ENCODE data around the gene NDUFC2.
"Not testable (repeated sequence)": the region's sequence is repeated elsewhere in the genome, so short reads cannot be mapped to it uniquely, and the experiment has no call there.

The NDUFC2 gene

DNA sequence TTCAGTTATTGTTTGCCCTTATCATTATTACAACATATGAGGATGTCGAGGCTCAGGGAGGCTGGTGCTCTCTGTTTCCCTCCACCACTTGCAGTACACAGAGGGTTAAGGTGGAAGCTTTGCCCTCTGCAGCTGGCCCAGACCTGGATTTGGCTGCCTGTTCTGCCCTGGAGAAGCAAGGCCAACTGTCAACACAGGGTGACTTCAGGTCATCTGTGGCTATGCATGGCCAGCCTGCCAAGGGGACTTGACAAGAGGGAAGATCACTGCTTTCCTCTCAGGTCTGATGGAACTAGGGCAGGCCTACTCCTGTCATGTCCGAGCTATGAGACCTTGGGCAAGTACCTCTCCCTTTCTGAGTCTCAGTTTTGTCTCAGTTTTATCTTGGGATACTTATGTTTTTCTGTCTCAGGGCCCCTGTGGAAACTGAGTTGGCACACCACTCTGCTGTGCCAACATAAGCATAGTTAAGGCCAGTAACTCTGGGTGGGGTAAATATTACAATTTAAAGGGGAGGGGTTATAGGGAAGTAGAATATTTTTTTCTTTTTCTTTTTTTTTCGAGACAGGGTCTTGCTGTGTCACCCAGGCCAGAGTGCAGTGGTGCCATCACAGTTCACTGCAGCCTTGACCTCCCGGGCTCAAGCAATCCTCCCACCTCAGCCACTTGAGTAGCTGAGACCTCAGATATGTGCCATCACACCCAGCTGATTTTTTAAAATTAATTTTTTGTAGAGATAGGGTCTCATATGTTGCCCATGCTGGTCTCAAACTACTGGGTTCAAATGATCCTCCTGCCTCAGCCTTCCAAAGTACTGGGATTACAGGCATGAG lies 18.4 kb downstream of the NDUFC2 start:
- DNase-seq (ENCODE audit: low spot score): no peak
- TF ChIP-seq, protein P1, sequence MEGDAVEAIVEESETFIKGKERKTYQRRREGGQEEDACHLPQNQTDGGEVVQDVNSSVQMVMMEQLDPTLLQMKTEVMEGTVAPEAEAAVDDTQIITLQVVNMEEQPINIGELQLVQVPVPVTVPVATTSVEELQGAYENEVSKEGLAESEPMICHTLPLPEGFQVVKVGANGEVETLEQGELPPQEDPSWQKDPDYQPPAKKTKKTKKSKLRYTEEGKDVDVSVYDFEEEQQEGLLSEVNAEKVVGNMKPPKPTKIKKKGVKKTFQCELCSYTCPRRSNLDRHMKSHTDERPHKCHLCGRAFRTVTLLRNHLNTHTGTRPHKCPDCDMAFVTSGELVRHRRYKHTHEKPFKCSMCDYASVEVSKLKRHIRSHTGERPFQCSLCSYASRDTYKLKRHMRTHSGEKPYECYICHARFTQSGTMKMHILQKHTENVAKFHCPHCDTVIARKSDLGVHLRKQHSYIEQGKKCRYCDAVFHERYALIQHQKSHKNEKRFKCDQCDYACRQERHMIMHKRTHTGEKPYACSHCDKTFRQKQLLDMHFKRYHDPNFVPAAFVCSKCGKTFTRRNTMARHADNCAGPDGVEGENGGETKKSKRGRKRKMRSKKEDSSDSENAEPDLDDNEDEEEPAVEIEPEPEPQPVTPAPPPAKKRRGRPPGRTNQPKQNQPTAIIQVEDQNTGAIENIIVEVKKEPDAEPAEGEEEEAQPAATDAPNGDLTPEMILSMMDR (IDR thresholded peaks at IDR 0.05; ENCODE audit: extremely low read depth, missing control alignments): no peak

DNA sequence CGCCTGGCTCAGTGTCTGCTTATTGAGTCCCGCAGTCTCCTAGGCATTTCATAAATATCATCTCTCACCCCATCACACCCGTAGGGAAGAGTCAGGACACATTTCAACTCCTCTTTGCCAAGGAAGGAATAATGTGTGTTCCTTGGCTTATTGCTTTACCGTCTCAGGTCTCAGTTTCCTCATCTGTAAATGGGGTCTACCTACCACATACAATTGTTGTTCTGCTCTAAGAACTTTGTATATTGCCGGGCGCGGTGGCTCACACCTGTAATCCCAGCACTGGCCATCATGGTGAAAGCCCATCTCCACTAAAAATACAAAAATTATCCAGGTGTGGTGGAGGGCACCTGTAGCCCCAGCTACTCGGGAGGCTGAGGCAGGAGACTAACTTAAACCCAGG lies 19.1 kb downstream of the NDUFC2 start:
- TF ChIP-seq, protein P1 (IDR thresholded peaks at IDR 0.05; ENCODE audit: extremely low read depth, missing control alignments): no peak
- no peak for DNase-seq (ENCODE audit: low spot score)

DNA sequence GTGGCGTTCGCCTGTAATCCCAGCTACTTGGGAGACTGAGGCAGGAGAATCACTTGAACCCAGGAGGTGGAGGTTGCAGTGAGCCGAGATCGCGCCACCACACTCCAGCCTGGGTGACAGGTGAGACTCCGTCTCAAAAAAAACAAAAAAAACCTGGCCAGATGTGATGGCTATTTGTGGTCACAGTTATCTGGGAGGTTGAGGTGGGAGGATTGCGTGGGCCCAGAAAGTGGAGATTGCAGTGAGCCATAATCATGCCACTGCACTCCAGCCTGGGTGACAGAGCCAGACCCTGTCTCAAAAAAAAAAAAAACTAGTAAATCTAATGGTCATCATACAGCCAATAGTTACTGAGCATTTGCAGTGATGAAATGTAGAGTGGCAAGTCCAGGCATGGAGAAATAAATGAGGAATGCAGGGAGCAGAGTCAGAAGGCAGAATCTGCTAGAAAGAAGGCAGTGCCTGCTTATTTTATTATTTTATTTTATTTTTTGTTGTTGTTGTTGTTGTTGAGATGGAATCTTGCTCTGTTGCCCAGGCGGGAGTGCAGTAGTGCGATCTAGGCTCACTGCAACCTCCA lies 19.8 kb downstream of the NDUFC2 start:
- DNase-seq (ENCODE audit: low spot score): not testable (repeated sequence)

DNA sequence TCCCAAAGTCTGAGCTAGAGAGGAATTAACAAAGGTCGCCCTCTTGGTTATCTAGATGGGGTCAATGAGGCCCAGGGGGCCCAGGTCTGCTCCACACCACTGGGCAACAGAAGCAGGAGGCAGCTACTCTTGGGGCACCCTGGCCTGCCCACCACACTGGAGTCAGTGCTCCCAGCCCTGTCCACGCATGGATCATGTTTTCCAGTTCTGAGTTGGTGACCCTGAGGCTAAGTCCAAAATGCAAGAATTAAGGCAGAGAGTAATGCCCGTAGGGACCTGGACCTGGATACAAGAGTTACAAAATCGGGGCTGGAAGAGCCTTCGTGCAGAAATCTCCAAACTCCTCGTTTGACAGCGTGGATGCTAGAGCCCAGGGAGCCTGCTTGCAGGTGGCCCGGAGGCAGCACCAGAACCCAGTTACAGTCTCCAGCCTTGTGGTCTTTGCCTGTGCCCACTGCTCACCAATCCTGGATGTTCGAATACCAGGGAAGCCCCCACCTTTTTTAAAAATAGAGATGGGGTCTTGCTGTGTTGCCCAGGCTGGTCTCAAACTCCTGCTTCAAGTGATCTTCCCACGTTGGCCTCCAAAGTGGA lies 22.1 kb downstream of the NDUFC2 start:
- no peak for DNase-seq (ENCODE audit: low spot score)
- TF ChIP-seq, protein P1 (IDR thresholded peaks at IDR 0.05; ENCODE audit: extremely low read depth, missing control alignments): no peak

DNA sequence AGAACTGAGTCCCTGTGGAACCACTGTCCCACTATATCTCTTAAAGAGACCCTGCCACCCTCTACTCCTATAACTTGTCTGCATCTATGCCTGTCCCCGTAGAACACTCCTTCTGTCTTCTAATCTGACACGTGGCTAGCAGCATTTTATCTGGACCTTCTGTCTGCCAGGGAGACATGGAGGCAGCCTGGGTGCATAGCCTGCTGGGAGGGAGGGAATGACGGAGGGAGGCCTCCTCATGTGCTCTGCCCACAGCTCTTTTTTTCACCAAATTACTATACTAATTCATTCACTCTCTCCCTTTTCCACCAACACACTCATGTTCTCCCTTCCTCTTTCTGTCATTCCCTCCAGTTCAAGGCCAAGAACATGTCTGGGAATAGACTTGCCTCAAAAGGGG lies 23.6 kb downstream of the NDUFC2 start:
- TF ChIP-seq, protein P1 (IDR thresholded peaks at IDR 0.05; ENCODE audit: extremely low read depth, missing control alignments): no peak

DNA sequence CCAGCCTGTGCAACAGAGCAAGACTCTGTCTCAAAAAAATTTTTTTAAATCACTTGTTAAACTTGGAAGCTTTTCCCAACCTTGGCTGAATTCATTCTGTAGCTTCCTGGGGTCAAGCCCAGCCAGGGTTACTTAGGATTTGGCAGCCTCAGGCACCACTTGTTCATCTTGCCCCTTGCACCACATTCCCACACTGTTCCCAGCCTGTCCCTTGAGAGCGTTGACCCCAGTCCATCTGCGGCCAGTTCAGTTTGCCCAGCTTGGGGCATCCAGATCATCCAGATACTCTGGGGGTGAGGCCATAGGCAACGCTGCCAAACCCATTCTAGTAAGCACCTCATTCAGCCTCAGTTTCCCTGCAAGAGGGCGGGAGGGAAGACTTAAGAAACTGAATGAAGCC lies 24.7 kb downstream of the NDUFC2 start:
- TF ChIP-seq, protein P1 (IDR thresholded peaks at IDR 0.05; ENCODE audit: extremely low read depth, missing control alignments): no peak
- no peak for DNase-seq (ENCODE audit: low spot score)

More for the DNA sequence above, 23.6 kb downstream of the NDUFC2 start:
- no peak for DNase-seq (ENCODE audit: low spot score)

DNA sequence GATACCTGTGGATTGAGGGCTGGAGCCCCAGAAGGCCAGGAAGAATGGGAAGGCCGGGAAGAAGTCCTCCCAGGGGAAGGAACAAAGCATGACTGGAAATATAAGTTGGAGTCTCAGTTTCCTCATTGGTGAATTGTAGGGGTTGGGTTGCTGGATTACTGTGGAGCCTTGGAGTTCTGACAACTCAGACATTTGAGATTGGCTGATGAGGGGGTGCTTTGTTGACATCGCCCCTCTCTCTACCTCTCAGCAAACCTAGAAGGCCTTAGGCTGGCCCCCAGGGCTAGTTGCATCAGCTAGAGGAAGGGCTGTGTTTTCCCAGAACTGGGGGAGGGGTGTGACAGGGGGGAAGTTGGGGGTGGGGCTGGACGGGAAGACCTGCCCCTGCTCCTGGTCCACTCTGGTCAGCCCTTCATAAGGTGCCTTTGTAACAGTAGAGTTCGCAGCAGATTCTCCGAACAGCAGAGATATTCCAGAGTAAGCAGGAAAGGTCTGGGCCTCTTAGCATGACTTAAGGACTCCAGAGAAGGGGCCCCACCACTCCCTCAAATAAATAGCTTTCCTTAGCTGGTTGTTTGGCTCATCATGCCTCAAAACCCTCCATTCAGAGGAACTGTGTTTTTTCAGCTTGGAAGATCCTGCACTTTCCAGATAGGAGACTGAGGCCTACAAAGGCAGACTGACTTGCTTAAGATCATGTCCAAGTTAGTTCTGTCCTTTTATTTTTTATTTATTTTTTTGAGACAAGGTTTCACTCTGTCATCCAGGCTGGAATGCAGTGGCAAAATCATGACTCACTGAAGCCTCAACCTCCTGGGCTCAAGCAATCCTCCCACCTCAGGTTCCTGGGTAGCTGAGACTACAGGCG lies 28.5 kb downstream of the NDUFC2 start:
- DNase-seq (ENCODE audit: low spot score): no peak
- TF ChIP-seq, protein P1 (IDR thresholded peaks at IDR 0.05; ENCODE audit: extremely low read depth, missing control alignments): no peak
